ENCODE results near the gene DUSP5. TPM values are rescaled to one million over a fixed set of nuclear protein-coding genes. Genes with fewer than 3 reads are reported as not detected.

DUSP5 gene
- total and polyA plus RNA-seq, 10 of the 15 experiments (the other 5 are each of a cell fraction or from before 2014, with no cell fraction given) = 2.1 to 95.9 (median 23.4) TPM

GRCh38 chr10:110528224-110528996, 30.7 kb downstream of the DUSP5 start:
- CTCF ChIA-PET = interaction anchor here (0.7 to 1.5 kb wide), 10 partner anchors 13 to 222 kb away, joined by 3 to 10 read pairs (median 4); no protein-coding TSS in a partner anchor
- POLR2A ChIA-PET = interaction anchor here (0.9 to 3.3 kb wide), 6 partner anchors 20 to 89 kb away, joined by 3 to 23 read pairs (median 4); no protein-coding TSS in a partner anchor
- BruUV-seq (replicated peaks) = no TSS peak
- RAD21 ChIA-PET (ENCODE audit: unreplicated experiment) = interaction anchor here (1.1 to 2.2 kb wide), 10 partner anchors 14 to 223 kb away, joined by 4 to 18 read pairs (median 5); partner anchors contain the start of gene SMNDC1
- Histone ChIP-seq H3K79me2 (ENCODE audit: control insufficient read depth, insufficient read depth, low read length) (no peaks in the 10 kb centered on the region), H2AFZ (ENCODE audit: control insufficient read depth, low read depth, low read length) (no peak overlapping the region), H3K4me1 (ENCODE audit: control insufficient read depth, insufficient read depth, low read length) (peaks cover 24% of the 10 kb centered on the region), H4K20me1 (ENCODE audit: control insufficient read depth, insufficient read depth) (no peaks in the 10 kb centered on the region), H3K27ac (ENCODE audit: control insufficient read depth, insufficient read depth) (no peak overlapping the region; the same call in 1 of the 2 replicates), H3K27me3 (replicated peaks in 1 of 2; ENCODE audit: control insufficient read depth in 2 of 2, insufficient read depth in 2 of 2, low read length in 1 of 2) (no peaks in the 10 kb centered on the region), H3K4me2 (ENCODE audit: control insufficient read depth, insufficient read depth) (no peak overlapping the region), H3K36me3 (ENCODE audit: control insufficient read depth in 2 of 2, insufficient read depth in 2 of 2, low read length in 1 of 2) (no peaks in the 10 kb centered on the region), H3K9ac (ENCODE audit: control insufficient read depth, insufficient read depth, low read length) (no peak overlapping the region), H3K4me3 (no peak overlapping the region), H3K9me3 (replicated peaks; ENCODE audit: control insufficient read depth, insufficient read depth, low read length) (no peaks in the 10 kb centered on the region)
- in situ Hi-C loops (cut with MboI) (no loop called here), intact Hi-C loops (cut with micrococcal nuclease; ENCODE audit: unreplicated experiment) (no loop called here)
- SMC1A ChIA-PET (ENCODE audit: uncharacterized antibody, unreplicated experiment) = interaction anchor here (0.7 to 3.6 kb wide), 12 partner anchors 9 to 218 kb away, joined by 3 to 44 read pairs (median 6); no protein-coding TSS in a partner anchor
- DNase-seq (ENCODE audit: low read depth, low spot score) = no peak
- WGBS (ENCODE audit: insufficient coverage, insufficient replicate concordance, low lambda C conversion rate, missing lambda C conversion rate) = 30% methylated on average over 5 of the region's 5 CpGs
- FAIRE-seq = no peak
- peak; percentile 11 for ATAC-seq
- TF ChIP-seq CTCF (IDR thresholded peaks at IDR 0.05 in 2 of 3, conservative IDR thresholded peaks at IDR 0.05 in 1 of 3; ENCODE audit: control insufficient read depth in 2 of 3, extremely low read depth in 1 of 3, insufficient read depth in 1 of 3, low read depth in 3 of 3, low read length in 3 of 3) (no peak), ESRRA (IDR thresholded peaks at IDR 0.05; ENCODE audit: low read length) (no peak), YY1 (IDR thresholded peaks at IDR 0.05; ENCODE audit: low read depth, low read length) (no peak), DPF2 (IDR thresholded peaks at IDR 0.05) (0 out of 2 replicates have a peak, but pooled peaks have one; percentile 19)
